Measurements from ENCODE around the gene P4HTM. TPM values are rescaled to one million over a fixed set of nuclear protein-coding genes. Genes with fewer than 3 reads are reported as not detected.

P4HTM gene
- total RNA-seq, 3 donors from 2014 or later: 29.9 to 59.7 (median 58.7) TPM

DNA sequence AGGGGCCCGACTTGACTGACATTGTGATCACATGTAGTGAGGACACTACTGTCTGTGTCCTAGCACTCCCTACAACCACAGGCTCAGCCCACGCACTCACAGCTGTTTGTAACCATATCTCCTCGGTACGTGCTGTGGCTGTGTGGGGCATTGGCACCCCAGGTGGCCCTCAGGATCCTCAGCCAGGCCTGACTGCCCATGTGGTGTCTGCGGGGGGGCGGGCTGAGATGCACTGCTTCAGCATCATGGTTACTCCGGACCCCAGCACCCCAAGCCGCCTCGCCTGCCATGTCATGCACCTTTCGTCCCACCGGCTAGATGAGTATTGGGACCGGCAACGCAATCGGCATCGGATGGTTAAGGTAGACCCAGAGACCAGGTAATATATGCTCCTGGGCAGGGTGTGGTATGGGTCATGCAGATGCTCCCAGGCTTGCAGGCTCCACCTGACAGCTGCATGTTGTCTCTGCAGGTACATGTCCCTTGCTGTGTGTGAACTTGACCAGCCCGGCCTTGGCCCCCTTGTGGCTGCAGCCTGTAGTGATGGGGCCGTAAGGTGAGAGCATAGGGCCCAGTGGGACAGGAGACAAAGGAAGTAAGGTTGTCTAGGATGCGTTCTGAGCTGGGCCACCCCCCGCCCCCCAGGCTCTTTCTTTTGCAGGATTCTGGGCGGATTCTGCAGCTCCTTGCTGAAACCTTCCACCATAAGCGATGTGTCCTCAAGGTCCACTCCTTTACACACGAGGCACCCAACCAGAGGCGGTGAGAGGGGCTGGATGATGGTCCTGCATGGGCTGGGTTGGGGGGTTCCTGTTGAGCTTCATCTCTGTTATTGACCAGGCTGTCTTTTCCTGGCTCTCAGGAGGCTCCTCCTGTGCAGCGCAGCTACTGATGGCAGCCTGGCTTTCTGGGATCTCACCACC lies 24.0 kb downstream of the P4HTM start:
- no peak overlapping the region for H3K4me3 ChIP-seq
- peaks cover 7% of the 10 kb centered on the region for H3K36me3 ChIP-seq
- TF ChIP-seq POLR2A (IDR thresholded peaks at IDR 0.05) (no peak), CTCF (IDR thresholded peaks at IDR 0.05) (peak in 2 of 3 donors; percentile 42 to 48)
- H3K4me1 ChIP-seq: peaks cover 0 to 7% of the 10 kb centered on the region in 2 donors
- no peaks in the 10 kb centered on the region for H3K9me3 ChIP-seq
- intact Hi-C loops (cut with DNase I; ENCODE audit: low total_unique reads): no loop called here
- no peaks in the 10 kb centered on the region for H3K27me3 ChIP-seq
- DNase-seq (ENCODE audit: low spot score in 2 of 2): no peak
- no peak overlapping the region for H3K27ac ChIP-seq

DNA sequence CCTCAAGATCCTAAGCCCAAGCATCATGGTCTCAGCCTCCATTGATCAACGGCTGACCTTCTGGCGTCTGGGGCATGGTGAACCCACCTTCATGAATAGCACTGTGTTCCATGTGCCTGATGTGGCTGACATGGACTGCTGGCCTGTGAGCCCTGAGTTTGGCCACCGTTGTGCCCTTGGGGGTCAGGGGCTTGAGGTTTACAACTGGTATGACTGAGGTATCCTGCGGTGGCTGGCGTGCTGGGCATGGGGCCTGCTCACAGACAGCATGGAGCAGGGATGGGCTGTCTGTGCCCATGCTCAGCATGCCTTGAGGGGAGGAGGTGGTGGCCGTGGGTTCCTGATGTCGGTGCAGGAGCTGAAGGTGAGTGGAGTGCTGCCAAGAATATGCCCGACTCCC lies 25.0 kb downstream of the P4HTM start:
- DNase-seq (ENCODE audit: low spot score in 2 of 2): no peak
- no peak overlapping the region for H3K27ac ChIP-seq
- no peak overlapping the region for H3K4me3 ChIP-seq
- H3K27me3 ChIP-seq: no peaks in the 10 kb centered on the region
- intact Hi-C loops (cut with DNase I; ENCODE audit: low total_unique reads): no loop called here
- no peaks in the 10 kb centered on the region for H3K9me3 ChIP-seq
- peaks cover 5 to 7% of the 10 kb centered on the region in 2 donors for H3K4me1 ChIP-seq
- H3K36me3 ChIP-seq: peaks cover 7% of the 10 kb centered on the region
- no peak for TF ChIP-seq POLR2AphosphoS5 (IDR thresholded peaks at IDR 0.05)
- TF ChIP-seq POLR2A (IDR thresholded peaks at IDR 0.05): no peak
- TF ChIP-seq CTCF (IDR thresholded peaks at IDR 0.05): no peak

- no peaks in the 10 kb centered on the region for H3K27me3 ChIP-seq
- TF ChIP-seq POLR2A (IDR thresholded peaks at IDR 0.05) (no peak), POLR2AphosphoS5 (IDR thresholded peaks at IDR 0.05) (no peak), CTCF (IDR thresholded peaks at IDR 0.05) (no peak)
- no peak overlapping the region for H3K4me3 ChIP-seq
- H3K9me3 ChIP-seq: no peaks in the 10 kb centered on the region
- peak in 1 of 2 donors; percentile 72 for DNase-seq (ENCODE audit: low spot score in 2 of 2)
- H3K4me1 ChIP-seq: peaks cover 9 to 10% of the 10 kb centered on the region in 2 donors
- H3K36me3 ChIP-seq: peaks cover 7% of the 10 kb centered on the region
- H3K27ac ChIP-seq: no peak overlapping the region
- intact Hi-C loops (cut with DNase I; ENCODE audit: low total_unique reads): no loop called here
Observed at GRCh38 chr3:49015765-49016164, 25.7 kb downstream of the P4HTM start.

DNA sequence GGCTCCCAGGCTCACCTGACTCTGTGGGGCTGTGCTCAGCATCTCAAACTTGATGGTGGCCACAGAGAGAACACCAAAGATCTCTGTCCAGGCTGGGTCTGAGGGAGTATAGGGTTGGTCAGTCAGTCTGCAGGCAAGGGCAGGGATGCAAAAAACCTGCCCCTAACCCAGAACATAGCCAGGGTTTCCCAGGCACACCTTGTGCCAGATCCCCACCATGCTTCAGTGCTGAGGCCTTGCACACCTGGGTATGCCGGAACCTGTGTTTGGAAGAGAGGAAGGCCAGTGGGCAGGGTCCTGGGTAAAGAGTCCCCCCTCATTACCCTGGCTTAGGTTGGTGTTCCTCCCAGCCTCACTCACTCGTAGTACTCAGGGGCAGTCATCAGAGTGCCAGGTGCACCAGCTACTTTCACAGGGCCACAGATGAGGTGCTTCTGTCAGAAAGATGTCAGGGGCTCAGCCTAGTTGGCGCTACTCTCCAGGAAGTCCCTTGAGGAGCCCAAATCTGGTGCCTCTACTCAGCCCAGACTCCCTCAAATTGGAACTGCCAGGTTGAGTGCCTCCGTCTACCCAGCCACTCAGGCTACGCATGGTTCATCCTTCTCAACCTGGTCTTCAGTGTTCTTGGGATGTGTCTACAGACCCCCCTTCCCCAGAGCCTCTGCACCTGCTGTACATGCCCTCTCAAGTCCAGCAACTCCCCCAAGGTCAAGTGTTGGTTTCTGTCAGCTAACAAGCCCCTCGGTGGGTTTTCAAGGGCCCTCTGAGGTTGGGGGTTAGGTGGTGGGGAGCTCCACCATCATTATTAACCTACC lies 26.6 kb downstream of the P4HTM start:
- intact Hi-C loops (cut with DNase I; ENCODE audit: low total_unique reads): no loop called here
- no peak for DNase-seq (ENCODE audit: low spot score in 2 of 2)
- H3K4me3 ChIP-seq: peak overlapping the region in 1 of 3 donors; percentile 95
- TF ChIP-seq POLR2A (IDR thresholded peaks at IDR 0.05) (no peak), POLR2AphosphoS5 (IDR thresholded peaks at IDR 0.05) (no peak), CTCF (IDR thresholded peaks at IDR 0.05) (no peak)
- H3K36me3 ChIP-seq: peaks cover 7% of the 10 kb centered on the region
- no peaks in the 10 kb centered on the region for H3K9me3 ChIP-seq
- peaks cover 9 to 10% of the 10 kb centered on the region in 2 donors for H3K4me1 ChIP-seq
- H3K27me3 ChIP-seq: no peaks in the 10 kb centered on the region
- H3K27ac ChIP-seq: peak overlapping the region; percentile 0 to 93
